NOMO-1 treated with dmso at 0.1 percent for 144 hours (cell line): ENCODE results near the gene PLPP7.

Experiments
- DNase-seq: peaks from one replicate; lab custom pipeline; 2025; ENCODE audit not compliant: unreplicated experiment; lab: John Stamatoyannopoulos, UW

The PLPP7 gene

DNA sequence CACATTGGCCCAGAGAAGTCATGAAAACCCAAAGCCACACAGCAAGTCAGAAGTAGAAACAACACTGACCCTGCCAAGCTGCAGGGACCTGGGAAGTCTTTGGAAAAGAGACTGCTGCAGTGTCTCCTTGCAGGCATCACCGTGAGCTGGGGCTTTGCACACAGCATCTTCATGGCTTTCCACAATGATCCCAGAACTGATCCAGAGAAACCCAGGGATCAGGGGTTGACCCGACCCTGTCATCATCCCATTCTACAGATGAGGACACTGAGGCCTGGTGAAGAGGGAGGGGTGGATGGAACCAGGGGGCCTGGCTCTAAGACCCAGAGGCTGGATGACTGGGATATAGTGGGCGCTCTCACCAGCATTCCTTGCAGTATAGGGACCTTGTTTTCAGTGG, 8.9 kb upstream of the PLPP7 start:
- DNase-seq: no peak

DNA sequence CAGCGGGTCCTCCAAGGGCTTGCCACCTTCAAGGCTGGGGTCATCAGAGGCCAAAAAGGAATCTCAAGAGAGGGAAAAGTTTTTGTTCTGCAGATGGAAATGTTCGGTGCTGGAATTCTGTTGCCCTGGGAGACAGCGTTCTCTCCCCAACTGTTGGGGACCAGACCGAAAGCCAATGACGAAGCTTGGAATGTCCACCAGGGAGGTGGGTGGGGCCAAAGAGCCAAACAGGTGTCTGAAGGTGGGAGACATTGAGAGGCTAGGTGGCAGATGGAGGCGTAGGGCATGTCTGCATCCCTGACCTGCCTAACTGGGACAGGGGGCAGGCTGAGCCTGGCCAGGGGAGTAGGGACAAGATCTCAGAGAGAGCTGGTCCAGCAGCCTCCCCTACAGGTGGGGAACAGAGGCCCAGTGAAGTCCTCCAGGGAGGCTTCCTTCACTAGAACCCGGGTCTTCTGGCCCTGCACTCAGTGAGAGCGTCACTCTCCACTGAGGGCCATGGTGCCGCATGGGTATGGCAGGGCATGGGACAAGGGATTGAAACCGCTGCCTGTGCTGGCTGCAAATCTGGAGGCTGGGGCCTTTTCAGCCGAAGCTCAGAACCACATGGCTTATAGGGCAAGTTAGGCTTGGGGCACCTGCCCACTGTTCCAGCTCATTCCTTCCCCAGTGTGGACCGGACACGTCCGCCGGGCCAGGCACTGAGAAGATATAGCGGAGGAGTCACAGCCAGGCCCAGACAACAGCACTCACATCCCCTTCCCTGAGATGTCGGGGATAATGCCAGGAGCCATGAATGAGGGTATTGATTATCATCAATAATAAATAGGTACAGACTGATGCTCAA, 8.2 kb upstream of the PLPP7 start:
- DNase-seq: no peak

DNA sequence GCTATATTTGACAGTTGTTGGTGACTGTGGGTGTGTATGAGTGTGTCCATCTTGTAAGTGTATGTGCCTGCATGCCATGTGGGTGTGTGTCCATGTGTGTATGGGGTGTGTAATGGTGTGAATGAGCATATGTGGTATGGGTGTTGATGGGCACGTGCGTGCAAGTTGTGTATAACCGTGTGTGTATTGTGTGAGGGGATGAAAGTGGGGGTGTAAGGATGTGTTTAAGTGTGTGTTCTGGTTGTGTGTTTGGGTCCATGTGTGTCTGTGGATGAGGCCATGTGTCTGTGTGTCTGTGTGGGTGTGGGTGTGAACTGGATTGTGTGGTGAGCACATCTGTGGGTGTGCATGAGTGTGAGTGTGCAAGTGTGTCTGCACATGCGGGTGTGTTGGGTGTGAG, 7.3 kb upstream of the PLPP7 start:
- DNase-seq: no peak

DNA sequence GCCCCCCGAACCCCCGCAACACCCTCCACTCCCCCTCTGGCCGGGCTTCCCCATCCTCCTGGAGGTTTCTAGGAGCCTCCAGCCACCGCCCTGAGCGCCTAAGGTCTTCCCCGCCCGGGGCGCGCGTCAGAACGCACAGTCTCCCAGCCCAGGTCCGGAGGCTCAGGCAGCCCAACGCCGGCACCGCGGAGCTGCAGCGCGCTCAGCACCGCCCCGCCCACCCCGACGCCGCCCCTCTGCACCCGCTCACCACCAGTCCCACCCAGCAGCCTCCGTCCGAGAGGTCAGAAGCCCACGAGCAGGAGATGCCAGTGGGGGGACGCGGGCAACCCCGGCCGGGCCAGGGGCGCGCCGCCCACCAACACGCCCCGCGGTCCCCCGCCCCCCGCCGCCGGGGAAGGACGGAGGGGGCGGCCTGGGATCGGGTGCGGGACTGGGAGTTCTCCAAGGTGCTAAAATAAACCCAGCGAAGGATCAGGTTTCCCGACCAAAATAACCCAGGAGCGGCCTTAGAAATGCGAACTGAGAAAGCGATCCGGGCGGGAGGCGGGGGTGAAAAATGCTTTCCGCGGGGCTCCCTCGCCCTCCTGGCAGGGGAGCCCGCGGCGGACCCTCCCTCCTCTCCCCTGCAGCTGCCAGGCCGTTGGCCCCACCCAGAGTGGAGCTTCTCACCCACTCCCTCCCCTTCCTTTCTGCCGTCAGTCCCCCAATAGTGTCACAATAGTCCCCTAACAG, 6.7 kb upstream of the PLPP7 start:
- DNase-seq: no peak

DNA sequence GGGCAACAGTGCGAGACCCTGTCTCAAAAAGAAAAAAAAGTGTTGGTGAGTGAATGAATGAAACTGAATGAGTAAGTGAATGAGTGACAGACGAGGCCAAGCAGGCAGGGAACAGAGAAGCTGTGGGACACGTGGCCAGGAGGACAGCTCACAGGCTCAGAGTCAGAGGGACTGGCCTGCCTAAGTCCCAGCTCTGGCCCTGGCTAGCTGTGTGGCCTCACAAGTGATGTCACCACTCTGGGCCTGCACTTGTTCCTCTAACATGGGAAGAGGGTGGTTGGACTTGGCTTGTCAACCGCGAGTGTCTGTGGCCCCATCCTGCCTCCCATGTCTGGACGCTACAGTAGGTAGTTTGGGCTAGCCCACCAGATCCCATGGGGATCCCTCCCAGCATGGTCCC, 4.7 kb upstream of the PLPP7 start:
- no peak for DNase-seq

DNA sequence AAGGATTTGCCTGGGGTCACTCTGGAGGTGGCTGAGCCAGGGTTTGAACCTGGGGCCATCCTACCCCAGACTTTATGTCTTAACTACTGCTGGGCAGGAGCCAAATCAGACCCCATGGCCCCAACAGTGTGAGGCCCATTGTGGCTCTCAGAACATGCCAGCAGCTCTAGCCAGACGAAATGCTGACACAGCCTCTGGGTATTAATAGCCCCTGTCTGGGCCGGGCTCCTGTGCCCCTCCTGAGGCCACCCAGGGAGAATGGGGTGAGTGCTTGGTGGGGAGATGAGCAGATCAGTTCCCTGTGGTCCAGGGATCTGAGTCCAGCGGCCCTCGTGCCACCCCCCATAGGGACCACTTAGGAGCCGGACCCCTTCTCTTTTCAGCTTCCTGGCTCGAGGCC, 2.2 kb upstream of the PLPP7 start:
- no peak for DNase-seq

DNA sequence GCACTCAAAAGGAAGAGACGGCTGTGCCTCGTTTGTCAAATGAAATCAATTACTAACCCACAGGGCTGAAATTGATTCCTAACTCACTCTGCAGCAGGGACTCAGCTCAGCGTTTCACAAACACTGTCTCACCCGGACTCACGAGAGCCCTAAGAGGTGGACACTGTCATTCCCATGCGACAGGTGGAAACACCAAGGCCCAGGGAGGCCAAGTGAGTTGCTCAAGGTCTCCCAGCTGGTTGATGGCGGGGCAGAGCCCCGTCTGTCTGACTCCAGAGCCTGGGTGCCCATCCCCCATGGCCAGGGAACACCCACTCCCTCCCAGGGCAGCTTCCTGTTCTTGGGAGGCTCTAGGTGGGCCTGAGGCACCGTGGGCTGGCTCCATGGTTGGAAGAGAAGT, 1.3 kb upstream of the PLPP7 start:
- no peak for DNase-seq

DNA sequence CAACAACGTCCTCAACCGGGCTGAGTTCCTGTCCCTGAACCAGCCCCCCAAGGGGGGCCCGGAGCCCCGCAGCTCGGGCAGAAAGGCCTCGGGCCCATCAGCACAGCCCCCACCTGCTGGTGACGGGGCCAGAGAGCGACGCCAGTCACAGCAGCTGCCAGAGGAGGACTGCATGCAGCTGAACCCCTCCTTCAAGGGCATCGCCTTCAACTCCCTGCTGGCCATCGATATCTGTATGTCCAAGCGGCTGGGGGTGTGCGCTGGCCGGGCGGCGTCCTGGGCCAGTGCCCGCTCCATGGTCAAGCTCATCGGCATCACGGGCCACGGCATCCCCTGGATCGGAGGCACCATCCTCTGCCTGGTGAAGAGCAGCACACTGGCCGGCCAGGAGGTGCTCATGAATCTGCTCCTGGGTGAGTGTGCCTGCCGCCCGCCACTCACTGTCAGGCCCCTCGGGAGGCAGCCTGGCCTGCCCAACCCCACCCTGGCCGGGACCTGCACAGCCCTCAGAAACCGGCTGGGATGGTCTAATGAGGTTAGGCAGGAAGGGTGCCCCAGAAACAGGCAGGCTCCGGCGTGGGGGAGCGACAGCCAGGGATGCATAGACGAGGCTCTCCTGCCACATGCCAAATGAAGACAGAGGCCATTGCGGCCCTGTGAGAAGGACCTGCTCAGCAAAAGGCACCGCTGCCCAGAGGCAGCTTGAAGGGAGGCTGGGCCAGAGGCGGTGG, 678 bp downstream of the PLPP7 start:
- no peak for DNase-seq

DNA sequence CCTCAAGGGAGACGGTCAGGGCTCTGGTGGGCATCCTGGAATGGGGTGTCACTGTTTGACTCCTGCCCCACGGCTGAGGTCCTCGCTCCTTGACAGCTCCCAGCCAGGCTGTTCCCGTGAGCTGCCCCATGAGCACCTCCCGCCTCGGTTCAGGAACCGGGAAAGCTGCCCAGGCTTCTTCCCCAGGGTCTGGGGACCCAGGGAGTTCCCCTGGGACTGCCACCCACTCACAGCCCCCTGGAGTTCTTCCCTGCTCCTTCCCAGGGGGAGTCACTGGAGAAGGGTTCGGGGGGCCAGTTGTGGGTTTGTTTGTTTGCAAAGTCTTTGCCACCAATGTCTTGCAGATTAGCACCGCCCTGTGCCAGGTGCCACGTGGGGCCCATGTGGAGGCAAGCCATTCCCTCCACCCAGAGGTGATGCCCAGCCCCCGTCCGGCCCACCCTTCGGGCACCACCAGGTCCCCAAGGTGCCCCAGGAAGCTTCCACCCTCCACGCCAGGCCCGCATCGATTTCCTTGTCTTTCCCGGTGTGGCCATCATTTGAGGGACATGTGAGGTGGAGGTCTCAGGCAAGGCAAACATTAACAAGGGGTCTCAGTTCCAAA, 1.3 kb downstream of the PLPP7 start:
- DNase-seq: no peak

DNA sequence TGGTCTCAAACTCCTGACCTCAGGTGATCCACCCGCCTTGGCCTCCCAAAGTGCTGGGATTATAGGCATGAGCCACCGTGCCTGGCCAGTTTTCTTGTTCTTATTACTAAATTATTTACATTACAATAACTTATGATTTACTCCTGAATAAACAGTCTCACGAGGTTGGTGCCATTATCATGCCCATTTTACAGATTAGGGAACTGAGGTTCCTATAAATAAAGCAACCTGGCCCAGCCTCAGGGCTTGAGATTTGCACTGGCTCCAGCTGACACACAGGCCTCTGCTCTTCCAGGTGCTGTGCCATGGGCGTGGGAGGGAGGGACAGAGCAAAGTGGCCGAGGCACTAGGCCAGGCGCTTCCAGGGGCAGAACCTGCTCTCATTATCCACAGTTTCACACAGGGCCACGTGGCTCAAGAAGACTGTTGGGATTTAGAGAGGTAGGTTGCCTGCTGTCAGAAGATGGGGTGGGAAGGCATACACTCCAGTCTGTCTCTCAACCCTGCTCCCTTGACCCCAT, 2.3 kb downstream of the PLPP7 start:
- no peak for DNase-seq

DNA sequence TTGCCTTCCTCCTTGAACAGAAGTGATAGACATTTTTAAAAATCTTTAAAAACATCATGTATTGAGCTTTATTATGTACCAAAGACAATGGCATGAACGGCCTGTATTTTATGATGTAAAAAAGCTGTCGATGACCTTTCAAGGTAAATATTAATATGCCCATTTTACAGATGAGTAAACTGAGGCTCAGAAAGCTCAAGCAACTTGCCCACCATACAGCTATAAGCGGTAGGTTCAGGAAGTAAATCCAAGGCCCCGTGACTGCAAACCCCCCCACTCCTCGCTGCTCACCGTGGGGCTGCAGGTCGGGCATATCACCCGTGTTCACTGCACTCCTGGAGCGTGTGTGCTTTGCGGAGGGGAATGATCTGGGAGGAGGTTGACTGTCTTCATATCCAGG, 3.4 kb downstream of the PLPP7 start:
- no peak for DNase-seq

DNA sequence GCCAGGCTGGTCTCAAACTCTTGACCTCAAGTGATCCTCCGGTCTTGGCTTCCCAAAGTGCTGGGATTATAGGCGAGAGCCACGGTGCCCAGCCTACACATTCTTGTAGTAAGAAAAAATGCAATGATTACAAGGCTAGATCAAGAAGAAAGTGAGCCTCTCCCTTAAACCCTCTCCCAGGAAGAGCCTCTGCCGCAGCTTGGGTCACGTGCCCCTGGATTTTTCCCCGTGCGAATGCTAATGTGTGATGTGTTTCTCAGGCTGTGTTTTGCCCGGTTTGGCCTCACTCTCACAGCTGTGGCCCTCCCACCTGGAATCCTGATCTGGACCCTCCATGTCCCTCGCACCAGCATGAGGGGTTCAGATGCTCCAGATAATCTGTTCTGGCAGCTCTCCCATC, 6.9 kb downstream of the PLPP7 start:
- no peak for DNase-seq

DNA sequence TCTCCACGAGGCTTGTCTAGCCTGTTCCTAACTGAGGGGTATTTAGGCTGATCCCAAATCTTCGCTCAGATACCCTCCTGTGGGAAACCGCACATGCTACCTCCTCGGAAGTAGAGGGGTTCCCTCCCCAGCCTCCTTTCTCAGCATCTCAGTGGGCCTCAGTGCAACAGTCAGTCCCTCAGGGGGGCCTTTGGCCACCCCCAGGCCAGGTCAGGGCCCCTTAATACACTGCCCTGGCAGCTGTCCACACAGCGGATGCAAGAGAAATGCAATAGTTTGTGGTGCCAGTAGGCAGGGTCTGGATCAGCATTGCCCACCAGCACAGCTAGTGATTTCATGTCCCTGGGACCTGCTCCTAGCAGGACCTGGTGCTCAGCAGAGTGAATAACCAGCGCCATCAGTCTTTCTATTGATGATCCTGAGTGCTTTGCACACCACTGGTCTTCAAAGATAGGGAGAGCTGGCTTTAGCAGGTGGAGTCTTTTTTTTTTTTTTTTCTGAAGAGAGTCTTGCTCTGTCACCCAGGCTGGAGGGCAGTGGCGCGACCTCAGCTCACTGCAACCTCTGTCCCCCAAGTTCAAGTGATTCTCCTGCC, 7.5 kb downstream of the PLPP7 start:
- DNase-seq: no peak

DNA sequence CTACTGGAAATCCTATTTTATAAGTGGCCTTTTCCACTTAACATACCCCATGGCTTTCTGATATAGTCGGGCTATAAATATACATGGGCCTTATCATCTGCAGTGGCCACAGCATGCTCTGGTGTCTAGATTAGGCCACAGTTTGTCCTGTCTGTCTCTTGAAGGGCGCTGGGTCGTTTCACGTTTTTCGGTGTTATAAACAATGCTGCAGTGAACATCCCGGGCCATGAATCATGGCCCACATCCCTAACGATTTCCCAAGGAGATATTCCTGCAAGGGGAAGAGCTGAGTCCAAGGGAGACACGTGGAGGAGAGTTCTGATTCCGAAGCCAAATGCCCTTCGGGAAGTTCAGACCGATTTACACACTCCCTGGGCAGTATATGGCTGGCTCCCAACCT, 8.4 kb downstream of the PLPP7 start:
- DNase-seq: no peak

DNA sequence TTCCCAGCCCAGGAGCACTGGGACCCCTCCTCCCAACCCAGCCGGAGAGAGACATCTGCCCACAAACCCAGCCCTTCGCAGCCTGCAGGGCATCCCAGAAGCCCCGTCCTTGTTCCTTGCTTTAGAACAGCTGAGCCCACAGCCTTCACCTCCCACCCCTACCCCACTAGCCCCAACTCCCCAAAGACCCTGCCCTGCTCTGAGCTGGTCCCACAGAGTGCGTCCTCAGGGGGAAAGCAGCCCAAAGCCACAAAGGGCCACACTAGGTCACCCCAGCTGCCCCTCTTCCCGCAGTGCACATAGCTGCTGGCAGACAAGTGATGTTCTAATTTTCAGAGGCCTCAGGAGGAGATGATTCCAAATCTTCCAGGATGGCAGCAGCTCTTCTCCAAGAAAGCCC, 8.8 kb downstream of the PLPP7 start:
- DNase-seq: no peak

DNA sequence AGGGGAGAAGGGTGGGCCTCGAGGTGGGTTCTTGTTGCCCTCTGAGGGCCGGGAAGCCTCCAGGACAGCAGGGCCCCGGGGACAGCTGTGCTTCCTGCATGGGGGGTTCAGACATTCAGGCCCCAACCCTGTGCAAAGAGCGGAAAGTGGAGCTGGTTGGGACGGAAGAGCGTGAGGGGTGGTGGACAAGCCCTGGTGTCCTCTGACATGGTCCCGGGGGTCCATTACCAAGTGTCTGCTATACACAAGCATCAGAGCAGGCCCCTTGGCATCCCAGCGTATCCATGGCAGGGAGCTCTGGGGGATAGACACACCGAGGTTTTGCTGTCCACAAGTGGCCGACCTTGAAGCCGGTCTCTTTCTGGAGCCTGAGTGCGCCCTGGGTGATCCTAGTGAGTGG, 9.3 kb downstream of the PLPP7 start:
- DNase-seq: no peak

DNA sequence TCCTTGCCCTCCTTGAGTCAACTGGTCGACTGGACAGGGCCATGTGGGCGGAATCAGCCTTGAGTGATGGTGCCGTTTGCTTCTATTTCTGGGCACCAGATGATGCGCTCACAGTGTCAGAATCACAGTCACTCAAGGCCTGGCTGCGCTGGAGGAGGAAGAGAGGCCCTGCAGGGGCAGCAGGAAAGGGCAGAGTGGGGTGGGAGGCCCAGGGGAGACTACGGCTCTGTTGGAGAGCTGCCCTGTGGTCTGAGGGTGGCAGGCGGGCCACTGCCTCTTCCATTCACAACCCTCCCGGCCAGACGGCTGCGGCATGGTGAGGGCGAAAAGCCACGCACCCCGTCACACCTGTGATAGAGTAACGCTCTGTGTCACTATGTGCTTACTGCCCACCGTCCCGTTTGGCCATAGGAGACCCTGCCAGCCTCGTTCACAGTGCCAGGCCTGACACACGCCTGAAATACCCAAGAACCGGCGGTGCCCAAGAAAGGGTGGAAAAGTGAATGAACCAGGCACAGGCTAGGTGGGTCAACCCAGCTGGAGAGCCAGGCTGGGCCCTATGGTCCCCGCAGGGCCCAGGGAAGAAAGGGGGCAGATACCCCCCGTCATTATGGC, 9.9 kb downstream of the PLPP7 start:
- DNase-seq: no peak

DNA sequence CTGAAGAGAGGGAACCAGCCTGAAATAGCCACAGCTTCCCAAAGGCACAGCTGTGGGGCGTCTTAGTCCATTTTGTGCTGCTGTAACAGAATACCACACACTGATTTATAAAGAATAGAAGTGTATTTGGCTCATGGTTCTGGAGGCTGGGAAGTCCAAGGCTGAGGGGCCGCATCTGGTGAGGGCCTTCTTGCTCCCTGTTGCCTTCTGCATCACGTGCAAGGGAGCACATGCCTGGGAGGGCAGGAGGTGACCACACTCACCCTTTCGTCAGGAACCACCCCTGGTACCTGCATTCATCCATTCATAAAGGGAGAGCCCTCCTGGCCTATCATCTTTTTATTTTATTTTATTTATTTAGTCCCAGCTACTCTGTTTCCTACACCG, 10.4 kb downstream of the PLPP7 start:
- no peak for DNase-seq

DNA sequence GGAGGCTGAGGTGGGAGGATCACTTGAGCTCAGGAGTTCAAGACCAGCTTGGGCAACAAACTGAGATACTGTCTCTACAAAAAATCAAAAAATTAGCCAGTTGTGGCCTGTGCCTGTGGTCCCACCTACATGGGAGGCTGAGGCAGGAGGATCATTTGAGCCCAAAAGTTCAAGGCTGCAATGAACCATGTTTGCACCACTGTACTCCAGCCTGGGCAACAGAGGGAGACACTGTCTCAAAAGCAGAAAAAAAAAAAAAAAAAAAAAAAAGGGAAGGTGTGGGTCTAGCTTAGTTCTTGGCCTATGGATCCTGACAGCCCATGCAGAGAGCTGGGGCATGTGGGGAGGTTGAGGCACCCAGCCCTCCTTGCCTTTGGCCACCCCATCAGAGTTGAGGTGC, 10.9 kb downstream of the PLPP7 start:
- DNase-seq: no peak

DNA sequence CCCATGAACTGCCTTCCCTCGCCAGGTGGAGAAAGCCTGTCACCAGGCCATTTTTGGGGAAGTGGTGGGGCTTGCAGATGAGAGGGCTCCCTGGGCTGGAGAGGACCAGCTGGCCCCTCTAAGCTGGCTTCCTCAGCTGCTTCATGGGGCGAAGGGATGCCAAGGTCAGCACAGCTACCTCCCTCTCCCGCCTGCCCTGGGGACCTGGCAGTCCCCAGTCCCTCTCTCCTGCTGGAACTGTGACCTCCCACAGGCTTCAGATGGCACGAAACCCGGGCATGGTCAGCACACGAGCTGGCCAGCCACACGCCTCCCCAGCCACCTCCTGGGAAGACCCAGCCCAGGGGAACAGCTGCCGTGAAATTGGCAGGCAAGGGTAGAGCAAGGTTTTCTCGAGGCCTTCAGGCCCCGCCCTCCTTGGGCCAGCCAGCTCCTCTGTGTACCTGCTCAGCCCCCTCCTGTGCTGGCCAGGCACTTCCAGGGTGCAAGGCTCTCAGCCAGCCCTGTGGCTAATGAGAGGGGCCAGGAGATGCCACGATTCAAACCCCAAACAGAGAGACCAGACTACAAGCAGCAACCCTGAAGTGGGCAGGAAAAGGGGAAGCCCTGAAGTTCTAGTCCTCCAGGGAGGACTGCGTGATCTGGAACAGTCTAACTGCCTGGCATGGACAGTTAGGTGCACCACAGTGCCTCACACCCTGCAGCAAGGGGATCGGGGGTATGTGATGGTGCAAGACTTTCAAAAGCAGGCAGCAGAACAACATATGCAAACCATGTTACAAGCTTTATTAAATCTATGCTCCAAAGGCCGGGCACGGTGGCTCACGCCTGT, 12.9 kb downstream of the PLPP7 start:
- DNase-seq: no peak
